K562 (cell line): ENCODE results near the gene TJAP1. TPM values are rescaled to one million over a fixed set of nuclear protein-coding genes. Genes with fewer than 3 reads are reported as not detected.

Source experiments
- ATAC-seq: fragments of 200-7000 bp; cut with Tn5 transposase; 3 replicates; pipeline ENCODE4 v1.9.1; 2020; ENCODE audit warnings: moderate library complexity
- BruUV-seq: library from RNA; stranded (reverse); fragments of 400-500 nt; replicated peaks from 2 replicates; lab custom pipeline; 2021; lab: Mats Ljungman, UMichigan
- CTCF ChIA-PET: fragments of 300-600 bp; formaldehyde crosslinking; extraction: SDS; loops from one replicate; lab custom pipeline; 2021; ENCODE audit warnings: low intra/inter-chr PET ratio; lab: Yijun Ruan, JAX
- POLR2A ChIA-PET: fragments of 300-600, 350-650 bp; sonication (Branson Sonifier 250); formaldehyde crosslinking; extraction: SDS; loops from one replicate; lab custom pipeline; 2021; ENCODE audit warnings: antibody characterized with exemption, inconsistent platforms; lab: Yijun Ruan, JAX
- DNase-seq, 4 experiments: peaks; one replicate each; pipeline versions ENCODE4 v3.0.0 to v3.0.0-alpha.2; 2011 to 2018; ENCODE audit warnings: low spot score in 3 of 4, mixed read lengths in 3 of 4; ENCODE audit errors: extremely low read depth in 1 of 4
- FAIRE-seq: peaks from 2 replicates; lab custom pipeline; 2011; peaks lifted over from hg19 to GRCh38; lab: Jason Lieb, UNC
- H2AFZ ChIP-seq: 2 replicates; pipeline ENCODE4 v1.6.0; 2011; ENCODE audit warnings: low read depth, low read length, control low read depth, inconsistent platforms
- H3K27ac ChIP-seq: fragments of 200-600 bp; 3 replicates; pipeline ENCODE4 v1.8.0; 2011; ENCODE audit warnings: low read depth, mild to moderate bottlenecking, control low read depth, inconsistent platforms, low read length, moderate library complexity, mixed read lengths; ENCODE audit errors: extremely low read depth
- H3K27me3 ChIP-seq, 2 experiments: fragments of 300-600 bp in 1 of 2; 2 replicates in 1 of 2; 3 replicates in 1 of 2; pipeline versions ENCODE4 v1.6.0 to v1.8.0; 2011; ENCODE audit warnings: inconsistent platforms in 2 of 2, low read length in 2 of 2, mild to moderate bottlenecking in 1 of 2, mixed read lengths in 1 of 2, moderate library complexity in 1 of 2; ENCODE audit not compliant: control insufficient read depth in 2 of 2, insufficient read depth in 2 of 2
- H3K36me3 ChIP-seq: fragments of 300-600 bp; 3 replicates; pipeline ENCODE4 v1.8.0; 2011; ENCODE audit warnings: mild to moderate bottlenecking, low read length, inconsistent platforms; ENCODE audit not compliant: control insufficient read depth, insufficient read depth
- H3K4me1 ChIP-seq, 2 experiments: fragments of 200-600 bp in 1 of 2; replicated peaks in 1 of 2; 2 replicates in 1 of 2; 3 replicates in 1 of 2; pipeline versions ENCODE4 v1.5.1 to v1.8.0; 2011; ENCODE audit warnings: inconsistent platforms in 2 of 2, low read length in 2 of 2, mild to moderate bottlenecking in 1 of 2, mixed read lengths in 1 of 2, moderate library complexity in 1 of 2; ENCODE audit not compliant: control insufficient read depth in 2 of 2, insufficient read depth in 2 of 2
- H3K4me2 ChIP-seq: 2 replicates; pipeline ENCODE4 v1.6.1; 2011; ENCODE audit warnings: low read length, control low read depth, inconsistent platforms, mixed read lengths; ENCODE audit not compliant: insufficient read depth
- H3K4me3 ChIP-seq: fragments of 200-600 bp; sonication (generic), shearing (Covaris generic); 2 replicates; pipeline ENCODE4 v1.5.1; 2016; ENCODE audit warnings: control low read depth, inconsistent platforms
- H3K79me2 ChIP-seq: fragments of 200-600 bp; 3 replicates; pipeline ENCODE4 v1.8.0; 2011; ENCODE audit warnings: low read length, inconsistent platforms; ENCODE audit not compliant: control insufficient read depth, insufficient read depth
- H3K9ac ChIP-seq, 2 experiments: 2 replicates each; pipeline versions ENCODE4 v1.6.0 to v1.6.1; 2011; ENCODE audit warnings: low read depth in 2 of 2, low read length in 2 of 2, control low read depth in 1 of 2, inconsistent platforms in 1 of 2, mild to moderate bottlenecking in 1 of 2, mixed read lengths in 1 of 2; ENCODE audit not compliant: insufficient read depth in 1 of 2
- H3K9me1 ChIP-seq: one replicate; pipeline ENCODE4 v1.6.0; 2011; ENCODE audit warnings: inconsistent platforms, mild to moderate bottlenecking, low read length, moderate library complexity; ENCODE audit not compliant: control insufficient read depth, insufficient read depth
- H3K9me3 ChIP-seq: replicated peaks from 2 replicates; pipeline ENCODE4 v1.5.1; 2011; ENCODE audit warnings: low read depth, low read length, inconsistent platforms; ENCODE audit not compliant: control insufficient read depth, insufficient read depth
- H4K20me1 ChIP-seq: replicated peaks from 2 replicates; pipeline ENCODE4 v1.6.1; 2011; ENCODE audit warnings: low read length, inconsistent platforms, mixed read lengths; ENCODE audit not compliant: control insufficient read depth, insufficient read depth
- ATF6 ChIP-seq: sonication (generic); formaldehyde crosslinking; IDR thresholded peaks from 2 replicates; pipeline ENCODE4 v1.4.0; 2020; ENCODE audit warnings: mild to moderate bottlenecking, missing genetic modification reagents
- MLLT1 ChIP-seq, 2 experiments: fragments of 450-650 bp; IDR thresholded peaks; 2 replicates each; pipeline ENCODE4 v1.6.1; 2016
- PBX2 ChIP-seq, 2 experiments: IDR thresholded peaks in 1 of 2; conservative IDR thresholded peaks in 1 of 2; 2 replicates each; pipeline ENCODE4 v1.6.1; 2016; ENCODE audit warnings: low read depth in 2 of 2, mild to moderate bottlenecking in 1 of 2, missing compliant biosample characterization in 1 of 2, missing genetic modification characterization in 1 of 2, moderate library complexity in 1 of 2
- ZNF263 ChIP-seq: sonication (generic); formaldehyde crosslinking; IDR thresholded peaks from 2 replicates; pipeline ENCODE4 v1.8.0; 2022; ENCODE audit warnings: mild to moderate bottlenecking, missing genetic modification reagents, borderline replicate concordance
- ZNF740 ChIP-seq, 3 experiments: fragments of 200-800 bp in 1 of 3; sonication (Bioruptor generic) in 1 of 3; sonication (generic) in 1 of 3; formaldehyde crosslinking in 1 of 3; IDR thresholded peaks; 2 replicates each; pipeline versions ENCODE4 v1.6.1 to v1.8.0; 2016 to 2022; ENCODE audit warnings: mild to moderate bottlenecking in 2 of 3, missing compliant biosample characterization in 2 of 3, missing genetic modification characterization in 2 of 3, missing genetic modification reagents in 1 of 3
- WGBS: fragments of 100-300 bp; shearing (Covaris generic); methylation state at CpG from one replicate; pipeline ENCODE4 v1.1.6; 2016; ENCODE audit warnings: low coverage, mixed read lengths; ENCODE audit not compliant: insufficient coverage; ENCODE audit errors: missing lambda C conversion rate; 5-methylcytosine and 5-hydroxymethylcytosine counted together
- in situ Hi-C: fragments of 300-500 bp; cut with MboI; formaldehyde crosslinking; loops from 4 replicates; pipeline ENCODE4 v1.15.0; 2018; ENCODE audit warnings: inconsistent platforms, mixed read lengths
- intact Hi-C: fragments of 100-400 bp; cut with micrococcal nuclease; formaldehyde crosslinking; loops from 2 replicates; pipeline ENCODE4 v1.14.2; 2022
- polyA plus RNA-seq, 8 experiments: library from polyadenylated mRNA; depleted of rRNA in 4 of 8; stranded (reverse) in 5 of 8; unstranded in 3 of 8; fragments of >200 nt; fragmentation: Nextera tagmentation in 2 of 8; fragmentation: Illumina TruSeq in 1 of 8; extraction: Ambion mirVana in 2 of 8; extraction: Trizol in 1 of 8; gene quantifications; 2 replicates each; pipeline versions ENCODE4 v1.2.1 to v1.2.3, GENCODE V29; 2011 to 2014; ENCODE audit warnings: inconsistent platforms in 1 of 8, missing spikeins in 1 of 8
- total RNA-seq, 7 experiments: library from RNA; depleted of rRNA in 6 of 7; stranded (reverse); fragments of >200 nt in 6 of 7; fragmentation: Illumina TruSeq in 2 of 7; extraction: Trizol in 2 of 7; gene quantifications; 2 replicates each; pipeline versions ENCODE4 v1.2.1 to v1.2.3, GENCODE V29; 2011 to 2021; ENCODE audit warnings: low replicate concordance in 1 of 7

TJAP1 gene
- total and polyA plus RNA-seq, 9 of the 15 experiments (the other 6 are each of a cell fraction or from before 2014, with no cell fraction given): 0.06 to 35.8 (median 16.2) TPM

GRCh38 chr6:43515808-43516207 lies 38.4 kb downstream of the TJAP1 start:
- Histone ChIP-seq H3K36me3 (peaks cover 82% of the 10 kb centered on the region), H3K27ac (peak overlapping the region; percentile 67)
- no peak for FAIRE-seq
- TF ChIP-seq ATF6: no peak
- peak; percentile 45; the same call in 1 of the 2 replicates for TF ChIP-seq ZNF740 (CRISPR knock-in tag; IDR thresholded peaks at IDR 0.05)
- TF ChIP-seq ZNF740 (tag; IDR thresholded peaks at IDR 0.05): no peak
- 0 out of 2 replicates have a peak, but pooled peaks have one; percentile 6 for TF ChIP-seq ZNF263 (CRISPR knock-in tag)
- no peak; the same call in 1 of the 2 replicates for TF ChIP-seq PBX2 (CRISPR knock-in tag; IDR thresholded peaks at IDR 0.05; ENCODE audit: low read depth)
- peak; percentile 37; the same call in 1 of the 2 replicates for TF ChIP-seq PBX2 (tag; conservative IDR thresholded peaks at IDR 0.05; ENCODE audit: low read depth)
- no peak for TF ChIP-seq MLLT1 (IDR thresholded peaks at IDR 0.05)

More at GRCh38 chr6:43515808-43516207, 38.4 kb downstream of the TJAP1 start:
- Histone ChIP-seq H3K9ac (peak overlapping the region; percentile 95 to 99), H3K79me2 (peaks cover 57% of the 10 kb centered on the region), H4K20me1 (peaks cover 10% of the 10 kb centered on the region; the same call in 1 of the 2 replicates), H3K4me1 (peaks cover 13 to 19% of the 10 kb centered on the region in 2 experiments; a peak in 4 of 5 replicates), H2AFZ (no peak overlapping the region), H3K9me3 (no peaks in the 10 kb centered on the region), H3K4me2 (peak overlapping the region; percentile 99), H3K4me3 (peak overlapping the region; percentile 80), H3K9me1 (no peaks in the 10 kb centered on the region), H3K27me3 (no peaks in the 10 kb centered on the region)
- CTCF ChIA-PET: no interaction called here
- no TSS peak for BruUV-seq
- intact Hi-C loops (no loop called here), in situ Hi-C loops (no loop called here)
- no peak for DNase-seq
- WGBS: 65% methylated on average over 9 of the region's 9 CpGs
- ATAC-seq: no peak
- POLR2A ChIA-PET: interaction anchor here (0.6 to 7.1 kb wide), 6 partner anchors 9 to 216 kb away, joined by 3 to 89 read pairs (median 9); partner anchors contain the start of gene GTPBP2
